Measurements from ENCODE around the gene GDAP2.

DNA sequence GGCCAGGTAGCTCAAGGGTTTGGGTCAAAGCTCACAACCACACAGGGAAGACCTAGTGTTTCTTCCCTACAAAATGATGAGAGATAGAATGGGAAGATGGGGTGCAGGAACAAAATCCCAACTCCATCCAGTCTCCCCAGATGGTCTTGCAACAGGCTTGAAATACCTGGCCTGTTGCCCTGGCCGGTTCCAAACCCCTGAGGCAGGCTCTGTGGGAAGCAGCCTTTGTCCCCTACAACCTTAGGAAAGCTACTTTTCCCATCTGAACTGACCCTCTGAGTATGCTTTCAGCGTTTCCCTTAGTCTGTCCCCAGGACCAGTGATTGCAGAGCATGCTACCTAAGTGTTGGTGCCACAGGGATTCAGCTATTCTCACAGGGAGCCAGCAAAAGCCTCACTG, 104.0 kb downstream of the GDAP2 start:
- TF ChIP-seq, protein P1, sequence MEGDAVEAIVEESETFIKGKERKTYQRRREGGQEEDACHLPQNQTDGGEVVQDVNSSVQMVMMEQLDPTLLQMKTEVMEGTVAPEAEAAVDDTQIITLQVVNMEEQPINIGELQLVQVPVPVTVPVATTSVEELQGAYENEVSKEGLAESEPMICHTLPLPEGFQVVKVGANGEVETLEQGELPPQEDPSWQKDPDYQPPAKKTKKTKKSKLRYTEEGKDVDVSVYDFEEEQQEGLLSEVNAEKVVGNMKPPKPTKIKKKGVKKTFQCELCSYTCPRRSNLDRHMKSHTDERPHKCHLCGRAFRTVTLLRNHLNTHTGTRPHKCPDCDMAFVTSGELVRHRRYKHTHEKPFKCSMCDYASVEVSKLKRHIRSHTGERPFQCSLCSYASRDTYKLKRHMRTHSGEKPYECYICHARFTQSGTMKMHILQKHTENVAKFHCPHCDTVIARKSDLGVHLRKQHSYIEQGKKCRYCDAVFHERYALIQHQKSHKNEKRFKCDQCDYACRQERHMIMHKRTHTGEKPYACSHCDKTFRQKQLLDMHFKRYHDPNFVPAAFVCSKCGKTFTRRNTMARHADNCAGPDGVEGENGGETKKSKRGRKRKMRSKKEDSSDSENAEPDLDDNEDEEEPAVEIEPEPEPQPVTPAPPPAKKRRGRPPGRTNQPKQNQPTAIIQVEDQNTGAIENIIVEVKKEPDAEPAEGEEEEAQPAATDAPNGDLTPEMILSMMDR (IDR thresholded peaks at IDR 0.05 in 8 of 11, conservative IDR thresholded peaks at IDR 0.05 in 3 of 11) = no peak
- no peak for TF ChIP-seq POLR2AphosphoS5 (IDR thresholded peaks at IDR 0.05)
- no peak for TF ChIP-seq POLR2A (IDR thresholded peaks at IDR 0.05)
